IMR-90 (cell line): ENCODE data around the gene ANKRD42. TPM values are rescaled to one million over a fixed set of nuclear protein-coding genes. Genes with fewer than 3 reads are reported as not detected.

Experiments used
- BHLHE40 ChIP-seq: fragments of 150-350 bp; IDR thresholded peaks from 2 replicates; pipeline ENCODE4 v1.6.1; 2016; ENCODE audit warnings: mild to moderate bottlenecking, low read depth, low read length
- CEBPB ChIP-seq: IDR thresholded peaks from 2 replicates; pipeline ENCODE4 v1.6.1; 2012; ENCODE audit warnings: low read depth, low read length, improper control_type of control experiment
- NFE2L2 ChIP-seq: fragments of 150-350 bp; IDR thresholded peaks from 2 replicates; pipeline ENCODE4 v1.6.1; 2016; ENCODE audit warnings: low read depth, mild to moderate bottlenecking, low read length
- polyA plus RNA-seq, 3 experiments: library from polyadenylated mRNA; depleted of rRNA; stranded (reverse); fragments of >200 nt; gene quantifications; 2 replicates each; pipeline ENCODE4 v1.2.3, GENCODE V29; 2012; ENCODE audit warnings: low replicate concordance in 1 of 3
- total RNA-seq: library from RNA; depleted of rRNA; stranded (reverse); fragments of >200 nt; gene quantifications from 2 replicates; pipeline ENCODE4 v1.2.3, GENCODE V29; 2012
- TF ChIP-seq, protein P1 (sequence below): conservative IDR thresholded peaks from 2 replicates; pipeline ENCODE4 v1.5.1; 2012; ENCODE audit warnings: mild to moderate bottlenecking, low read depth, low read length, improper control_type of control experiment

Gene ANKRD42
- total and polyA plus RNA-seq, 2 of the 4 experiments (the other 2 are of a cell fraction): 5.2 to 5.6 TPM

DNA sequence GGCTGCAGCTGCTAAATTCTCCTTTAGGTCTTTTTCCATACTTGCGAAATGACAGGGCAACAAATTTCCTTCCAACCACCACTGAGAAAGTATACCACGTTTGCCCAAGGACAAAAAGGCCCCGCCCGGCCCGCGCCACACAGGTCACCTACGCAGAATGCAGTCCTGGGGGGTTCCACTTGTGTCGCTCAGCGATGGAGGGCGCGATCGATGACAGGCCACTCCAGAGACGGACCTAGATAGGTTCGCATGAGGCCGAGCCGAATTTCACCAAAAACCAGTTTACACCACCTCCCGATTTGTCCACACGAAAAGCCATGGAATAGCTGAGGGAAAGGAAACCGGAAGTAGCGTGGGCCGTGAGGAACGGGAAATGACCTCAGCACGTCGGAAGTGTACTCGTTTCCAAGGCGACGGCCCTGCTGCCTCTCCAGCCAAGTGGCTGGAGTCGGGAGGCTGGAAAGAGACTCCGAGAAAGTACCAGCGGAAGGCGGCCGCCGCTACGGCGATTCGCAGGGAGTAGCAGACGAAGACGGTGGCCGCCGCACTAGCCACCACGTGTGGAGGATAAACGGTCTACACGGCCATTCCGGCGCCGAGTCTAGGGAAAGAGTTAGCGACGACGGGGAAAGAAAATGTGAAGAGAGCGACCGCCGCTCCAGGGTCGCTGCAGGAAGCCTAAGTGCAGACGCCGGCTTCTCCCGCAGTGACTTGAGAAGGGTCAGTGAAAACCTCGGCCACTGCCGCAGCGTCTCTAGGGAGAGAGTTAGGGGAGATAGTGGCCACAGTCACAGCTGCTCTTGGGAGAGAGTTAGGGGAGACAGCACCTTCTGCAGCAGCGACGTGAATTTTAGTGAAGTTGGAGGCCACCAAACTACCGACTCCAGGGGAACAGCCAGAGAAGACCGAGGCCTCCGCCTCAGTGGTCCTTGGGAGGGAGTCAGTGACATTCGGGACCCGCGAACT is at the start of gene ANKRD42 (continued):
- TF ChIP-seq, protein P1, sequence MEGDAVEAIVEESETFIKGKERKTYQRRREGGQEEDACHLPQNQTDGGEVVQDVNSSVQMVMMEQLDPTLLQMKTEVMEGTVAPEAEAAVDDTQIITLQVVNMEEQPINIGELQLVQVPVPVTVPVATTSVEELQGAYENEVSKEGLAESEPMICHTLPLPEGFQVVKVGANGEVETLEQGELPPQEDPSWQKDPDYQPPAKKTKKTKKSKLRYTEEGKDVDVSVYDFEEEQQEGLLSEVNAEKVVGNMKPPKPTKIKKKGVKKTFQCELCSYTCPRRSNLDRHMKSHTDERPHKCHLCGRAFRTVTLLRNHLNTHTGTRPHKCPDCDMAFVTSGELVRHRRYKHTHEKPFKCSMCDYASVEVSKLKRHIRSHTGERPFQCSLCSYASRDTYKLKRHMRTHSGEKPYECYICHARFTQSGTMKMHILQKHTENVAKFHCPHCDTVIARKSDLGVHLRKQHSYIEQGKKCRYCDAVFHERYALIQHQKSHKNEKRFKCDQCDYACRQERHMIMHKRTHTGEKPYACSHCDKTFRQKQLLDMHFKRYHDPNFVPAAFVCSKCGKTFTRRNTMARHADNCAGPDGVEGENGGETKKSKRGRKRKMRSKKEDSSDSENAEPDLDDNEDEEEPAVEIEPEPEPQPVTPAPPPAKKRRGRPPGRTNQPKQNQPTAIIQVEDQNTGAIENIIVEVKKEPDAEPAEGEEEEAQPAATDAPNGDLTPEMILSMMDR: no peak
- TF ChIP-seq CEBPB: no peak
- no peak for TF ChIP-seq NFE2L2
- TF ChIP-seq BHLHE40: no peak
